A549 (cell line): ENCODE results near the gene KIF5B. TPM values are rescaled to one million over a fixed set of nuclear protein-coding genes. Genes with fewer than 3 reads are reported as not detected.
A peak's percentile ranks its signal among the peaks of the same experiment; 100 is the strongest.
"Not testable (repeated sequence)": the region's sequence is repeated elsewhere in the genome, so short reads cannot be mapped to it uniquely, and the experiment has no call there.

Source experiments
- ATAC-seq, 2 experiments: fragments of 200-7000 bp in 1 of 2; fragments of >200 bp in 1 of 2; cut with Nextera tagmentation in 1 of 2; cut with Tn5 transposase in 1 of 2; 3 replicates each; pipeline versions ENCODE4 v1.8.0 to v1.9.1; 2018 to 2020; ENCODE audit warnings: mild to moderate bottlenecking in 1 of 2, moderate library complexity in 1 of 2
- CTCF ChIA-PET: fragments of 300-600 bp; sonication (Branson Sonifier 250); formaldehyde crosslinking; extraction: SDS; loops from one replicate; lab custom pipeline; 2021; ENCODE audit warnings: antibody characterized with exemption, inconsistent platforms; lab: Yijun Ruan, JAX
- POLR2A ChIA-PET: fragments of 350-600 bp; formaldehyde crosslinking; extraction: SDS; loops from one replicate; lab custom pipeline; 2021; ENCODE audit warnings: antibody characterized with exemption, inconsistent platforms; lab: Yijun Ruan, JAX
- DNase-seq, 2 experiments: peaks; one replicate each; pipeline versions ENCODE4 v3.0.0 to v3.0.0-alpha.2; 2011 to 2016; ENCODE audit warnings: low read depth in 1 of 2, low spot score in 1 of 2
- FAIRE-seq: peaks from 2 replicates; lab custom pipeline; 2011; peaks lifted over from hg19 to GRCh38; lab: Jason Lieb, UNC
- H3K27ac ChIP-seq, 2 experiments: fragments of >200 bp; sonication (Bioruptor Twin); formaldehyde crosslinking; 3 replicates each; pipeline ENCODE4 v1.5.1; 2016 to 2017
- H3K4me1 ChIP-seq: fragments of >200 bp; sonication (Bioruptor Twin); formaldehyde crosslinking; 3 replicates; pipeline ENCODE4 v1.6.1; 2016
- H3K4me2 ChIP-seq: fragments of >200 bp; sonication (Bioruptor Twin); formaldehyde crosslinking; 3 replicates; pipeline ENCODE4 v1.6.1; 2016
- H3K4me3 ChIP-seq: fragments of >200 bp; sonication (Bioruptor Twin); formaldehyde crosslinking; 3 replicates; pipeline ENCODE4 v1.5.1; 2016
- H3K9me3 ChIP-seq: fragments of >200 bp; sonication (Bioruptor Twin); formaldehyde crosslinking; 3 replicates; pipeline ENCODE4 v1.6.1; 2016
- ATOH8 ChIP-seq: fragments of 250-450 bp; sonication (Bioruptor Pico); IDR thresholded peaks from 2 replicates; pipeline ENCODE4 v1.5.0; 2020; ENCODE audit warnings: low read depth, mild to moderate bottlenecking, moderate library complexity
- CBX2 ChIP-seq: fragments of 200-600 bp; sonication (generic); IDR thresholded peaks from 2 replicates; pipeline ENCODE4 v1.6.1; 2016; ENCODE audit warnings: low read depth, mild to moderate bottlenecking, borderline replicate concordance
- CEBPB ChIP-seq, 2 experiments: fragments of >200 bp in 1 of 2; sonication (Bioruptor Twin) in 1 of 2; formaldehyde crosslinking in 1 of 2; IDR thresholded peaks; 2 replicates each; pipeline ENCODE4 v1.6.1; 2012 to 2016
- CHD2 ChIP-seq: fragments of 150-350 bp; IDR thresholded peaks from 2 replicates; pipeline ENCODE4 v1.6.1; 2014; ENCODE audit warnings: low read length; ENCODE audit not compliant: partially characterized antibody
- EHMT2 ChIP-seq: fragments of 200-600 bp; sonication (generic); IDR thresholded peaks from 2 replicates; pipeline ENCODE4 v1.6.1; 2016; ENCODE audit warnings: antibody characterized with exemption, low read depth, mild to moderate bottlenecking, moderate library complexity
- EP300 ChIP-seq, 2 experiments: fragments of >200 bp; sonication (Bioruptor Twin); formaldehyde crosslinking; IDR thresholded peaks; 2 replicates in 1 of 2; 3 replicates in 1 of 2; pipeline ENCODE4 v1.6.1; 2016 to 2017
- FOSB ChIP-seq: fragments of 250-450 bp; sonication (Bioruptor Pico); IDR thresholded peaks from 2 replicates; pipeline ENCODE4 v1.5.0; 2020; ENCODE audit warnings: mild to moderate bottlenecking, moderate library complexity
- FOSL2 ChIP-seq, 2 experiments: fragments of 450-650 bp in 1 of 2; fragments of >200 bp in 1 of 2; sonication (Bioruptor Twin) in 1 of 2; formaldehyde crosslinking; IDR thresholded peaks; 2 replicates each; pipeline versions ENCODE4 v1.5.0 to v1.6.1; 2016 to 2020; ENCODE audit warnings: mild to moderate bottlenecking in 1 of 2, moderate library complexity in 1 of 2
- HEYL ChIP-seq: fragments of 250-450 bp; sonication (Bioruptor Pico); IDR thresholded peaks from 2 replicates; pipeline ENCODE4 v1.8.0; 2021; ENCODE audit warnings: mild to moderate bottlenecking, moderate library complexity
- HOXA7 ChIP-seq: fragments of 250-450 bp; sonication (Bioruptor Pico); IDR thresholded peaks from 2 replicates; pipeline ENCODE4 v1.5.0; 2020; ENCODE audit warnings: mild to moderate bottlenecking, moderate library complexity
- JUN ChIP-seq, 2 experiments: fragments of >200 bp; sonication (Bioruptor Twin); formaldehyde crosslinking; IDR thresholded peaks; 2 replicates in 1 of 2; 3 replicates in 1 of 2; pipeline ENCODE4 v1.6.1; 2016 to 2017
- KDM1A ChIP-seq: fragments of 200-600 bp; sonication (generic); IDR thresholded peaks from 2 replicates; pipeline ENCODE4 v1.6.1; 2016; ENCODE audit warnings: low read depth, mild to moderate bottlenecking
- KDM5A ChIP-seq: fragments of 200-600 bp; sonication (generic); IDR thresholded peaks from 2 replicates; pipeline ENCODE4 v1.6.1; 2016; ENCODE audit warnings: antibody characterized with exemption, mild to moderate bottlenecking
- MAFK ChIP-seq: fragments of 450-650 bp; IDR thresholded peaks from 2 replicates; pipeline ENCODE4 v1.6.1; 2014; ENCODE audit not compliant: partially characterized antibody
- MAX ChIP-seq: IDR thresholded peaks from 2 replicates; pipeline ENCODE4 v1.6.1; 2012
- MYC ChIP-seq: IDR thresholded peaks from 2 replicates; pipeline ENCODE4 v1.6.1; 2012; ENCODE audit warnings: mild to moderate bottlenecking, inconsistent platforms, low read length, improper control_type of control experiment, borderline replicate concordance
- NFE2L2 ChIP-seq: fragments of 150-350 bp; conservative IDR thresholded peaks from 2 replicates; pipeline ENCODE4 v1.6.1; 2014; ENCODE audit warnings: low read length
- RARB ChIP-seq: fragments of 250-450 bp; sonication (Bioruptor Pico); IDR thresholded peaks from 2 replicates; pipeline ENCODE4 v1.8.0; 2021; ENCODE audit warnings: mild to moderate bottlenecking, moderate library complexity
- RFX5 ChIP-seq: fragments of 450-650 bp; IDR thresholded peaks from 2 replicates; pipeline ENCODE4 v1.7.1; 2014; ENCODE audit warnings: antibody characterized with exemption, mild to moderate bottlenecking, moderate library complexity
- RNF2 ChIP-seq: fragments of 200-600 bp; sonication (generic); IDR thresholded peaks from 2 replicates; pipeline ENCODE4 v1.6.1; 2016; ENCODE audit warnings: low read depth, mild to moderate bottlenecking, antibody characterized with exemption, moderate library complexity, borderline replicate concordance
- SREBF2 ChIP-seq: fragments of 450-650 bp; IDR thresholded peaks from 2 replicates; pipeline ENCODE4 v1.6.1; 2014; ENCODE audit warnings: mild to moderate bottlenecking, moderate library complexity
- ZC3H11A ChIP-seq: fragments of 450-650 bp; IDR thresholded peaks from 2 replicates; pipeline ENCODE4 v1.6.1; 2014; ENCODE audit warnings: antibody characterized with exemption, mild to moderate bottlenecking
- ZNF302 ChIP-seq: fragments of 250-450 bp; sonication (Bioruptor Pico); IDR thresholded peaks from 2 replicates; pipeline ENCODE4 v1.9.0; 2021; ENCODE audit warnings: inconsistent platforms, mild to moderate bottlenecking, moderate library complexity
- ZSCAN20 ChIP-seq: fragments of 250-450 bp; sonication (Bioruptor Pico); IDR thresholded peaks from 2 replicates; pipeline ENCODE4 v1.8.0; 2022; ENCODE audit warnings: mild to moderate bottlenecking, moderate library complexity
- WGBS: methylation state at CpG from one replicate; pipeline ENCODE4 v1.1.6; 2017; ENCODE audit errors: missing lambda C conversion rate; 5-methylcytosine and 5-hydroxymethylcytosine counted together
- polyA plus RNA-seq, 4 experiments: library from polyadenylated mRNA; depleted of rRNA in 3 of 4; stranded (reverse); fragments of >200 nt; fragmentation: RNase III in 1 of 4; extraction: RNeasy Plus Mini Kit Qiagen cat#74134 plus additional on column Dnase treatment in 1 of 4; gene quantifications; 2 replicates in 3 of 4; 3 replicates in 1 of 4; pipeline ENCODE4 v1.2.3, GENCODE V29; 2011 to 2017

KIF5B gene
- polyA plus RNA-seq, 2 of the 4 experiments (the other 2 are of a cell fraction) = 81.9 to 124 TPM

GRCh38 chr10:32068569-32068968 lies 12.3 kb upstream of the KIF5B start:
- no peak for DNase-seq
- no peak for FAIRE-seq
- TF ChIP-seq CEBPB (IDR thresholded peaks at IDR 0.05) (no peak), JUN (IDR thresholded peaks at IDR 0.05) (no peak), SREBF2 (no peak), CHD2 (no peak), ATOH8 (no peak), KDM5A (no peak), EP300 (IDR thresholded peaks at IDR 0.05) (no peak), NFE2L2 (no peak)
- H3K9me3 ChIP-seq = peaks cover 9% of the 10 kb centered on the region; the same call in 1 of the 3 replicates
- no peaks in the 10 kb centered on the region for H3K4me1 ChIP-seq
- WGBS = 79% methylated on average over 12 of the region's 12 CpGs
- ChIA-PET POLR2A (no interaction called here), CTCF (no interaction called here)
- H3K4me2 ChIP-seq = no peak overlapping the region
- no peak overlapping the region for H3K27ac ChIP-seq
- no peak overlapping the region for H3K4me3 ChIP-seq
- ATAC-seq = no peak

- ATAC-seq, H3K9me3 ChIP-seq, FAIRE-seq, POLR2A ChIA-PET, H3K4me3 ChIP-seq, CTCF ChIA-PET, H3K4me2 ChIP-seq, H3K4me1 ChIP-seq, H3K27ac ChIP-seq, DNase-seq: not testable (repeated sequence)
- WGBS = 79% methylated on average over 5 of the region's 5 CpGs
These were observed 11.7 kb upstream of the KIF5B start for GRCh38 chr10:32067931-32068330.

GRCh38 chr10:32065856-32066255 lies 9.6 kb upstream of the KIF5B start:
- POLR2A ChIA-PET = no interaction called here
- ATAC-seq = no peak
- DNase-seq = peak in 1 of 2 experiments; percentile 45

GRCh38 chr10:32061440-32061839 lies 5.2 kb upstream of the KIF5B start:
- no peak for ATAC-seq
- no peak for DNase-seq
- POLR2A ChIA-PET = no interaction called here
- CTCF ChIA-PET = no interaction called here
- Histone ChIP-seq H3K27ac (no peak overlapping the region), H3K4me3 (no peak overlapping the region), H3K4me1 (no peaks in the 10 kb centered on the region), H3K9me3 (peaks cover 9% of the 10 kb centered on the region; the same call in 1 of the 3 replicates), H3K4me2 (no peak overlapping the region)
- FAIRE-seq = no peak
- WGBS = 81% methylated on average over 2 of the region's 2 CpGs
- TF ChIP-seq CHD2 = no peak
- no peak for TF ChIP-seq ZSCAN20 (CRISPR knock-in tag)
- no peak for TF ChIP-seq CBX2
- no peak for TF ChIP-seq RARB (CRISPR knock-in tag)
- no peak for TF ChIP-seq KDM1A
- TF ChIP-seq RNF2 = no peak
- TF ChIP-seq JUN (IDR thresholded peaks at IDR 0.05) = no peak
- no peak for TF ChIP-seq ZNF302 (CRISPR knock-in tag)
- TF ChIP-seq MAFK = no peak
- no peak for TF ChIP-seq FOSB (CRISPR knock-in tag)
- TF ChIP-seq EHMT2 = no peak
- no peak for TF ChIP-seq FOSL2 (IDR thresholded peaks at IDR 0.05)
- no peak for TF ChIP-seq FOSL2 (CRISPR knock-in tag; IDR thresholded peaks at IDR 0.05)
- TF ChIP-seq RFX5 = no peak
- TF ChIP-seq ZC3H11A = no peak
- no peak for TF ChIP-seq MYC
- no peak for TF ChIP-seq MAX
- TF ChIP-seq KDM5A = no peak

More at GRCh38 chr10:32065856-32066255, 9.6 kb upstream of the KIF5B start:
- Histone ChIP-seq H3K27ac (no peak overlapping the region), H3K4me2 (peak overlapping the region; percentile 17; the same call in 1 of the 3 replicates), H3K9me3 (peaks cover 9% of the 10 kb centered on the region; the same call in 1 of the 3 replicates), H3K4me1 (no peaks in the 10 kb centered on the region), H3K4me3 (no peak overlapping the region)
- TF ChIP-seq HOXA7 (CRISPR knock-in tag) (no peak), CEBPB (IDR thresholded peaks at IDR 0.05) (peak; percentile 92 to 95), HEYL (CRISPR knock-in tag) (no peak)
- 44% methylated on average over 4 of the region's 4 CpGs for WGBS
- FAIRE-seq = no peak
- CTCF ChIA-PET = no interaction called here
